ENCODE measurements around the gene SAP25. TPM values are rescaled to one million over a fixed set of nuclear protein-coding genes. Genes with fewer than 3 reads are reported as not detected.

Gene SAP25
- total RNA-seq, 1 donor from 2014 or later: not detected

GRCh38 chr7:100585511-100586265 is 12.0 kb upstream of the SAP25 start, which contains the start of gene LRCH4:
LRCH4 (minus strand) TSS chr7:100586129; CDS start chr7:100586100, 29 bp downstream.
- Histone ChIP-seq H3F3A (ENCODE audit: low read depth) (peaks cover 38% of the 10 kb centered on the region), H3K36me3 (no peaks in the 10 kb centered on the region), H3K27me3 (no peaks in the 10 kb centered on the region), H3K4me2 (peak within 1 kb of the TSS; percentile 90), H4K20me1 (ENCODE audit: low read depth) (peaks cover 34% of the 10 kb centered on the region), H3K27ac (peak within 1 kb of the TSS; percentile 90), H3K4me3 (peak within 1 kb of the TSS; percentile 75), H2AFZ (replicated peaks) (no peak within 1 kb of the TSS), H3K9ac (peak within 1 kb of the TSS; percentile 53), H3K4me1 (peaks cover 36% of the 10 kb centered on the region), H3K9me3 (ENCODE audit: low read depth) (no peaks in the 10 kb centered on the region), H3K79me2 (ENCODE audit: low read depth) (peaks cover 16% of the 10 kb centered on the region)
- DNase-seq (ENCODE audit: low spot score): peak; percentile 77
- Mint-ChIP-seq H3K36me3 (no peaks in the 10 kb centered on the region), H3K4me1 (peaks cover 44% of the 10 kb centered on the region), H3K4me3 (peak within 1 kb of the TSS; percentile 98), H3K27me3 (ENCODE audit: insufficient read depth, low read depth) (peaks cover 12% of the 10 kb centered on the region), H3K9me3 (no peaks in the 10 kb centered on the region), H3K27ac (peak within 1 kb of the TSS; percentile 96)
- TF ChIP-seq CTCF (IDR thresholded peaks at IDR 0.05) (no peak), EZH2 (IDR thresholded peaks at IDR 0.05) (no peak), EZH2phosphoT487 (IDR thresholded peaks at IDR 0.05) (no peak)

- H3K4me3 Mint-ChIP-seq: peak overlapping the region; percentile 98
- peak overlapping the region; percentile 90 for H3K27ac ChIP-seq
- peak; percentile 91 for DNase-seq (ENCODE audit: low spot score)
- H2AFZ ChIP-seq (replicated peaks): no peak overlapping the region
- H3K27me3 ChIP-seq: no peaks in the 10 kb centered on the region
- H3K9me3 ChIP-seq (ENCODE audit: low read depth): no peaks in the 10 kb centered on the region
- H3K27me3 Mint-ChIP-seq (ENCODE audit: insufficient read depth, low read depth): peaks cover 8% of the 10 kb centered on the region
- H3K4me3 ChIP-seq: peak overlapping the region; percentile 75
- TF ChIP-seq EZH2 (IDR thresholded peaks at IDR 0.05) (no peak), EZH2phosphoT487 (IDR thresholded peaks at IDR 0.05) (no peak), CTCF (IDR thresholded peaks at IDR 0.05) (no peak)
- H4K20me1 ChIP-seq (ENCODE audit: low read depth): peaks cover 34% of the 10 kb centered on the region
- peaks cover 37% of the 10 kb centered on the region for H3K4me1 Mint-ChIP-seq
- no peaks in the 10 kb centered on the region for H3K36me3 ChIP-seq
- H3K27ac Mint-ChIP-seq: peak overlapping the region; percentile 87
- H3F3A ChIP-seq (ENCODE audit: low read depth): peaks cover 38% of the 10 kb centered on the region
- H3K9ac ChIP-seq: peak overlapping the region; percentile 53
- H3K79me2 ChIP-seq (ENCODE audit: low read depth): peaks cover 16% of the 10 kb centered on the region
- H3K36me3 Mint-ChIP-seq: no peaks in the 10 kb centered on the region
- peaks cover 32% of the 10 kb centered on the region for H3K4me1 ChIP-seq
- H3K9me3 Mint-ChIP-seq: no peaks in the 10 kb centered on the region
- peak overlapping the region; percentile 90 for H3K4me2 ChIP-seq
Measured at GRCh38 chr7:100584683-100585510, 11.2 kb upstream of the SAP25 start.

- Mint-ChIP-seq H3K36me3 (no peaks in the 10 kb centered on the region), H3K27me3 (ENCODE audit: insufficient read depth, low read depth) (peaks cover 8% of the 10 kb centered on the region), H3K9me3 (no peaks in the 10 kb centered on the region), H3K27ac (peak overlapping the region; percentile 62), H3K4me3 (peak overlapping the region; percentile 98), H3K4me1 (peaks cover 30% of the 10 kb centered on the region)
- TF ChIP-seq CTCF (IDR thresholded peaks at IDR 0.05) (no peak), EZH2phosphoT487 (IDR thresholded peaks at IDR 0.05) (no peak), EZH2 (IDR thresholded peaks at IDR 0.05) (no peak)
- Histone ChIP-seq H3K4me3 (peak overlapping the region; percentile 75), H3K27me3 (no peaks in the 10 kb centered on the region), H4K20me1 (ENCODE audit: low read depth) (peaks cover 34% of the 10 kb centered on the region), H3K36me3 (no peaks in the 10 kb centered on the region), H3F3A (ENCODE audit: low read depth) (peaks cover 34% of the 10 kb centered on the region), H3K4me1 (peaks cover 25% of the 10 kb centered on the region), H3K27ac (no peak overlapping the region), H3K79me2 (ENCODE audit: low read depth) (peaks cover 16% of the 10 kb centered on the region), H2AFZ (replicated peaks) (no peak overlapping the region), H3K9ac (no peak overlapping the region), H3K9me3 (ENCODE audit: low read depth) (no peaks in the 10 kb centered on the region), H3K4me2 (peak overlapping the region; percentile 90)
- DNase-seq (ENCODE audit: low spot score): peak; percentile 28
Measured at GRCh38 chr7:100584054-100584682, 10.5 kb upstream of the SAP25 start.

All from neural progenitor cell (in vitro differentiated cells).